SK-N-SH treated with all-trans-retinoic acid at 6 μM for 48 hours (cell line): ENCODE measurements around the gene OR6C4.
"Not testable (repeated sequence)": the region's sequence is repeated elsewhere in the genome, so short reads cannot be mapped to it uniquely, and the experiment has no call there.

ENCODE experiments used
- ATAC-seq: fragments of 200-7000 bp; cut with Tn5 transposase; 3 replicates; pipeline ENCODE4 v1.9.1; 2020; ENCODE audit warnings: mild to moderate bottlenecking, moderate library complexity

Gene OR6C4

GRCh38 chr12:55590152-55590551, 40.8 kb downstream of the OR6C4 start:
- not testable (repeated sequence) for ATAC-seq
